Pancreas (tissue), 10 donors: Measurements from ENCODE around the gene ZNF555. TPM values are rescaled to one million over a fixed set of nuclear protein-coding genes. Genes with fewer than 3 reads are reported as not detected.

Experiments used
- ATAC-seq, 4 donors: fragments of 200-7000 bp; cut with Tn5 transposase; one replicate each; pipeline versions ENCODE4 v1.8.0 to v1.9.1; 2020; ENCODE audit warnings: mild to moderate bottlenecking in 4 of 4, moderate library complexity in 4 of 4
- DNase-seq, 6 donors: peaks; one replicate each; pipeline ENCODE4 v3.0.0-alpha.2; 2020
- FAIRE-seq: peaks from 2 replicates; lab custom pipeline; 2012; peaks lifted over from hg19 to GRCh38; lab: Jason Lieb, UNC
- H3K27ac ChIP-seq, 4 donors: fragments of 200-600 bp; sonication (generic); 1 replicate in 3 of 4; 2 replicates in 1 of 4; pipeline versions ENCODE4 v1.5.0 to v1.8.0; 2020
- H3K27me3 ChIP-seq, 4 donors: fragments of 200-600 bp; one replicate each; pipeline ENCODE4 v1.8.0; 2021
- H3K36me3 ChIP-seq, 3 donors: fragments of 200-600 bp; sonication (generic) in 1 of 3; one replicate each; pipeline versions ENCODE4 v1.5.0 to v1.8.0; 2020 to 2021
- H3K4me1 ChIP-seq, 3 donors: fragments of 200-600 bp; one replicate each; pipeline ENCODE4 v1.8.0; 2021
- H3K4me3 ChIP-seq, 4 donors: fragments of 200-600 bp; sonication (generic) in 2 of 4; one replicate each; pipeline versions ENCODE4 v1.5.0 to v1.8.0; 2020 to 2021
- H3K9me3 ChIP-seq, 4 donors: fragments of 200-600 bp; one replicate each; pipeline ENCODE4 v1.8.0; 2021
- CTCF ChIP-seq, 4 donors: fragments of 200-600 bp; sonication (generic) in 3 of 4; IDR thresholded peaks; one replicate each; pipeline versions ENCODE4 v1.5.0 to v1.8.0; 2021; ENCODE audit warnings: antibody characterized with exemption in 4 of 4
- WGBS, 2 donors: extraction: QIAGEN DNeasy Blood & Tissue Kit; methylation state at CpG; one replicate each; pipeline ENCODE4 v1.1.7; 2013; 5-methylcytosine and 5-hydroxymethylcytosine counted together
- intact Hi-C, 3 donors: fragments of 100-400 bp; cut with DNase I; formaldehyde crosslinking; loops; one replicate each; pipeline versions ENCODE4 v1.11.1 to v1.14.2; 2022
- polyA plus RNA-seq, 2 donors: library from polyadenylated mRNA; stranded (reverse); fragments of 200-250 nt; gene quantifications; one replicate each; pipeline ENCODE4 v1.2.3, GENCODE V29; 2013
- total RNA-seq, 6 donors: library from RNA; stranded (reverse); fragmentation: NEBNext Ultra II Directional in 4 of 6; extraction: Animal tissue kit (Norgen Biotek cat#: 25700) in 4 of 6; gene quantifications; one replicate each; pipeline versions ENCODE4 v1.2.1 to v1.2.4, GENCODE V29; 2021 to 2023
- donor health status: healthy with polysubstance abuse.
- donor health status: DM: no; HTN: no; CAD: no; lungs with moderate emphysema.
- donor health status: DM: no; HTN: no; CAD: no.
- donor health status: control.
- donor health status: control.
- donor health status: Bipolar disorder and iron deficiency.
- donor health status: DM: yes; HTN: yes; CAD: no.
- donor health status: DM: no; HTN: no; CAD: no.
- donor health status: DM: no; HTN: no; CAD: no.
- donor health status: DM: yes; HTN: yes; CAD: no.

Gene ZNF555
- total and polyA plus RNA-seq, 8 donors = 0.68 to 6.0 (median 3.3) TPM

DNA sequence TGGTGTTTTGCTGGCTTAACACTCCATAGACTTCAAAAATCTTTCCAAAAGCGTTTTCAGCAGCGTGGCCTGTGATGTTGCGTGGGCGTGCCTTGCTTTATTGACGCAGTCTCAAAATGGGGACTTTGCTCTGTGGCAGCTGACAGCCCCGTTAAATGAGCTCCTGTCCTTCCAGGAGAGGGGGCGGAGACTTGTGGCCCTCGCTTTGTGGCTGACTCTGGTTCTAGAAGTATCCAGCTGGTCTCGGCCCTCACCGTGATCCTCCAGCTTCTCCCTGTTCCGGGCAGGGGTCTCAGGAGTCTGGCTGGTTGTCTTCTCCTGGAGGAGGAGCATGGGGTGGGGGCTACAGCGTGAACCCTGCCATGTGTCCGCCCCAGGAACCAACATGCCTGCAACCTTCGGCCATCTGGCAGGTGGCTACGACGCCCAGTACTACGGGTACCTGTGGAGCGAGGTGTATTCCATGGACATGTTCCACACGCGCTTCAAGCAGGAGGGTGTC lies 30.0 kb upstream of the ZNF555 start:
- Histone ChIP-seq H3K27me3 (no peaks in the 10 kb centered on the region), H3K36me3 (peaks cover 0 to 8% (median 0%) of the 10 kb centered on the region in 3 donors), H3K27ac (no peak overlapping the region), H3K4me3 (no peak overlapping the region), H3K9me3 (no peaks in the 10 kb centered on the region), H3K4me1 (no peaks in the 10 kb centered on the region)
- TF ChIP-seq CTCF (IDR thresholded peaks at IDR 0.05) = no peak
- FAIRE-seq (no peak), DNase-seq (no peak), ATAC-seq (no peak)
- intact Hi-C loops = no loop called here
- 94 to 96% methylated on average over 20 of the region's 20 CpGs for WGBS, 2 donors

- ATAC-seq (no peak), DNase-seq (no peak), FAIRE-seq (no peak)
- H3K4me3 ChIP-seq = no peak overlapping the region
- no peaks in the 10 kb centered on the region for H3K4me1 ChIP-seq
- intact Hi-C loops = no loop called here
- no peaks in the 10 kb centered on the region for H3K27me3 ChIP-seq
- 91 to 94% methylated on average over 27 to 34 of the region's 34 CpGs for WGBS, 2 donors
- TF ChIP-seq CTCF (IDR thresholded peaks at IDR 0.05) = no peak
- H3K9me3 ChIP-seq = no peaks in the 10 kb centered on the region
- H3K27ac ChIP-seq = no peak overlapping the region
- H3K36me3 ChIP-seq = peaks cover 0 to 8% (median 0%) of the 10 kb centered on the region in 3 donors
These were observed 29.4 kb upstream of the ZNF555 start for GRCh38 chr19:2811735-2812413.

GRCh38 chr19:2812414-2813234 lies 28.7 kb upstream of the ZNF555 start:
- 95% methylated on average over 34 to 37 of the region's 37 CpGs for WGBS, 2 donors
- ATAC-seq = no peak
- no peak for DNase-seq

DNA sequence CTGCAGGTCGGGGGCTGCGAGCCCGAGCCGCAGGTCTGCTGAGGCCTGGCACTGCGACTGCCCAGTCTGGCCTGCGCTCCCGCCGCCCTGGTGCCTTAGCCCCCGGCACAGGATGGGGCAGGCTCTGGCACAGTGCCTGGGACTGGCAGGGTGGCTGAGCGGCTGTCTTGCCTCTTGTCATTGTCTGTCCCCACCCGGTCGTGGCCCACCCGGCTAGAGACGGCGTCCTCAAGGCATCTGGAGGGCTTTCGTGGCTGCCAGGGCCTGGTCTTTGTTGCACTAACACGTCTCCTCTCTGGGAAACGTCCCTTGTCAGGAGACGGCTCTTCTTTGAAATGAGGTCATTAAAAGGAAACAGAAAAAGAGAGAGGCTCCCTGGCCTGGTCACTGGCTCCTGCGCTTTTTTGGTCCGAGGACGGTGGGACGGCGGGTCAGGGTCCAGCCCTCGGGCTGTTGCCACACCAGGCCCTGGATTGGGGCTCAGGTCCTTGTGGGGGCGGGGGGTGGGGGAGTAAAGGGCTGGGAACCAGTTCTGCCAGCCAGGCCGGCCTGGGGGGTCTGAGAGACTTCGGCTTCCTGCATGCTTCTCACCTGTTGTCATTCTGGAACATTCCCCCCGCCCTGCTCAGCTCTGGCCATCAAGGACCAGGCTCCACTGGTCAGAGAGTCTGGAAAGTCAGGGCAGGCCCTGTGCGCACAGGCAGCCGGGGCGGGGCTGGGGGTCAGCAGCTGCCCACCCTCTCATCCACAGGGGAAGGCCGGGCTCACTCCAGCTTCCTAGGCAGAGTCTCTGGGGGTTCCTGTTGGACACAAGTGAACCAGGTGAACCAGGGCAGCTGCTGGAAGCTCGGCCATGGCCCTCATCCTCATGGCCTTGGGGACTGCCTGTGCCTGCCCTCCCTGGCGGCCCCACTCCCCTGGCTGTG lies 27.8 kb upstream of the ZNF555 start:
- intact Hi-C loops = no loop called here
- no peak for TF ChIP-seq CTCF (IDR thresholded peaks at IDR 0.05)
- Histone ChIP-seq H3K27ac (no peak overlapping the region), H3K27me3 (no peaks in the 10 kb centered on the region), H3K4me3 (no peak overlapping the region), H3K36me3 (no peaks in the 10 kb centered on the region), H3K4me1 (no peaks in the 10 kb centered on the region), H3K9me3 (no peaks in the 10 kb centered on the region)
- no peak for ATAC-seq
- 89% methylated on average over 32 to 35 of the region's 35 CpGs for WGBS, 2 donors
- FAIRE-seq = no peak
- DNase-seq = no peak

More at GRCh38 chr19:2812414-2813234, 28.7 kb upstream of the ZNF555 start:
- Histone ChIP-seq H3K27me3 (no peaks in the 10 kb centered on the region), H3K4me3 (no peak overlapping the region), H3K27ac (no peak overlapping the region), H3K9me3 (no peaks in the 10 kb centered on the region), H3K4me1 (no peaks in the 10 kb centered on the region), H3K36me3 (peaks cover 0 to 3% (median 0%) of the 10 kb centered on the region in 3 donors)
- intact Hi-C loops = no loop called here
- no peak for TF ChIP-seq CTCF (IDR thresholded peaks at IDR 0.05)
- FAIRE-seq = no peak
